Measurements from ENCODE around the gene CADPS.

- TF ChIP-seq CTCF (IDR thresholded peaks at IDR 0.05) = no peak
- no peak for TF ChIP-seq POLR2AphosphoS5 (IDR thresholded peaks at IDR 0.05)
Observed at GRCh38 chr3:62832553-62832952, 42.7 kb downstream of the CADPS start.

All from sigmoid colon (tissue), 4 donors.